ENCODE data around the gene C1QTNF1. TPM values are rescaled to one million over a fixed set of nuclear protein-coding genes. Genes with fewer than 3 reads are reported as not detected.
A peak's percentile ranks its signal among the peaks of the same experiment; 100 is the strongest.

C1QTNF1 gene
- total RNA-seq, 2 experiments from 2014 or later: 0.13 to 0.14 TPM

- DNase-seq: no peak
- intact Hi-C loops (cut with micrococcal nuclease): no loop called here
- ChIA-PET POLR2A (no interaction called here), CTCF (interaction anchor here (4.5 kb wide), 1 partner anchor 10 kb away, joined by 15 read pairs; no protein-coding TSS in a partner anchor)
- H3K27ac Mint-ChIP-seq: no peak overlapping the region
- TF ChIP-seq CTCF (IDR thresholded peaks at IDR 0.05): no peak
- peaks cover 5% of the 10 kb centered on the region for H3K9me3 Mint-ChIP-seq
- peaks cover 3% of the 10 kb centered on the region for H3K4me1 Mint-ChIP-seq (ENCODE audit: low read depth)
- peaks cover 10% of the 10 kb centered on the region for H3K27me3 Mint-ChIP-seq
- H3K4me3 Mint-ChIP-seq: no peak overlapping the region
- no peaks in the 10 kb centered on the region for H3K36me3 Mint-ChIP-seq (ENCODE audit: low read depth)
- ATAC-seq: no peak
Observed at GRCh38 chr17:79055197-79055596, 31.2 kb downstream of the C1QTNF1 start.

GRCh38 chr17:79057737-79058385, 33.9 kb downstream of the C1QTNF1 start:
- ChIA-PET POLR2A (no interaction called here), CTCF (interaction anchor here (1.5 to 4.5 kb wide), 2 partner anchors 13 to 334 kb away, joined by 3 to 15 read pairs; no protein-coding TSS in a partner anchor)
- ATAC-seq (no peak), DNase-seq (no peak)
- H3K9me3 Mint-ChIP-seq: peaks cover 5% of the 10 kb centered on the region
- no peak overlapping the region for H3K4me3 Mint-ChIP-seq
- H3K27ac Mint-ChIP-seq: no peak overlapping the region
- intact Hi-C loops (cut with micrococcal nuclease): no loop called here
- TF ChIP-seq CTCF (IDR thresholded peaks at IDR 0.05): no peak
- H3K27me3 Mint-ChIP-seq: peaks cover 10% of the 10 kb centered on the region
- H3K36me3 Mint-ChIP-seq (ENCODE audit: low read depth): no peaks in the 10 kb centered on the region
- H3K4me1 Mint-ChIP-seq (ENCODE audit: low read depth): peaks cover 3% of the 10 kb centered on the region

GRCh38 chr17:79062691-79063090, 38.7 kb downstream of the C1QTNF1 start:
- Mint-ChIP-seq H3K4me3 (no peak overlapping the region), H3K4me1 (ENCODE audit: low read depth) (peaks cover 7% of the 10 kb centered on the region), H3K36me3 (ENCODE audit: low read depth) (no peaks in the 10 kb centered on the region), H3K27ac (no peak overlapping the region), H3K9me3 (no peaks in the 10 kb centered on the region), H3K27me3 (peaks cover 8% of the 10 kb centered on the region)
- ATAC-seq (no peak), DNase-seq (no peak)
- intact Hi-C loops (cut with micrococcal nuclease): no loop called here
- POLR2A ChIA-PET: no interaction called here
- TF ChIP-seq CTCF (IDR thresholded peaks at IDR 0.05): no peak
- CTCF ChIA-PET: interaction anchor here (0.8 to 1.3 kb wide), 3 partner anchors 9 to 331 kb away, joined by 3 read pairs; no protein-coding TSS in a partner anchor

GRCh38 chr17:79064026-79064425, 40.1 kb downstream of the C1QTNF1 start:
- POLR2A ChIA-PET: no interaction called here
- Mint-ChIP-seq H3K27me3 (peaks cover 3% of the 10 kb centered on the region), H3K36me3 (ENCODE audit: low read depth) (no peaks in the 10 kb centered on the region), H3K4me3 (no peak overlapping the region), H3K27ac (no peak overlapping the region), H3K4me1 (ENCODE audit: low read depth) (peaks cover 5% of the 10 kb centered on the region), H3K9me3 (no peaks in the 10 kb centered on the region)
- ATAC-seq (no peak), DNase-seq (no peak)
- no peak for TF ChIP-seq CTCF (IDR thresholded peaks at IDR 0.05)
- CTCF ChIA-PET: interaction anchor here (0.8 to 2.6 kb wide), 8 partner anchors 10 to 337 kb away, joined by 3 to 30 read pairs (median 6); partner anchors contain the start of gene ENGASE
- intact Hi-C loops (cut with micrococcal nuclease): no loop called here

GRCh38 chr17:79065105-79065670, 41.2 kb downstream of the C1QTNF1 start:
- ChIA-PET POLR2A (no interaction called here), CTCF (interaction anchor here (0.5 to 2.6 kb wide), 18 partner anchors 9 to 336 kb away, joined by 3 to 30 read pairs (median 4); partner anchors contain the start of genes ENGASE and LGALS3BP)
- peaks cover 5% of the 10 kb centered on the region for H3K4me1 Mint-ChIP-seq (ENCODE audit: low read depth)
- DNase-seq (peak; percentile 79), ATAC-seq (peak; percentile 82)
- H3K36me3 Mint-ChIP-seq (ENCODE audit: low read depth): no peaks in the 10 kb centered on the region
- H3K9me3 Mint-ChIP-seq: no peaks in the 10 kb centered on the region
- peak overlapping the region; percentile 55 for H3K27ac Mint-ChIP-seq
- H3K4me3 Mint-ChIP-seq: peak overlapping the region; percentile 23
- TF ChIP-seq CTCF (IDR thresholded peaks at IDR 0.05): peak; percentile 75
- intact Hi-C loops (cut with micrococcal nuclease): no loop called here
- peaks cover 2% of the 10 kb centered on the region for H3K27me3 Mint-ChIP-seq

Data from activated CD8-positive, alpha-beta T cell treated with anti-CD3 and anti-CD28 coated beads for 36 hours (primary cell).